Neural progenitor cell (in vitro differentiated cells): ENCODE data around the gene KDM2A. TPM values are rescaled to one million over a fixed set of nuclear protein-coding genes. Genes with fewer than 3 reads are reported as not detected.
A peak's percentile ranks its signal among the peaks of the same experiment; 100 is the strongest.

Source experiments
- DNase-seq: peaks from one replicate; pipeline ENCODE4 v3.0.0-alpha.2; 2016; ENCODE audit warnings: low spot score
- H2AFZ ChIP-seq: fragments of 200-600 bp; sonication (generic); replicated peaks from 2 replicates; pipeline ENCODE4 v1.6.1; 2016; ENCODE audit warnings: antibody characterized with exemption
- H3F3A ChIP-seq: fragments of 200-600 bp; sonication (generic); 2 replicates; pipeline ENCODE4 v1.6.1; 2016; ENCODE audit warnings: antibody characterized with exemption, low read depth
- H3K27ac ChIP-seq: fragments of 200-600 bp; sonication (generic); 2 replicates; pipeline ENCODE4 v1.5.1; 2016; ENCODE audit warnings: mild to moderate bottlenecking
- H3K27me3 ChIP-seq: fragments of 200-600 bp; sonication (generic); 2 replicates; pipeline ENCODE4 v1.6.1; 2016; ENCODE audit warnings: mild to moderate bottlenecking, moderate library complexity
- H3K36me3 ChIP-seq: fragments of 200-600 bp; sonication (generic); 2 replicates; pipeline ENCODE4 v1.5.1; 2016
- H3K4me1 ChIP-seq: fragments of 200-600 bp; sonication (generic); 2 replicates; pipeline ENCODE4 v1.6.1; 2016; ENCODE audit warnings: mixed run types
- H3K4me2 ChIP-seq: fragments of 200-600 bp; sonication (generic); 2 replicates; pipeline ENCODE4 v1.6.1; 2016
- H3K4me3 ChIP-seq: fragments of 200-600 bp; sonication (generic); 2 replicates; pipeline ENCODE4 v1.5.1; 2016
- H3K79me2 ChIP-seq: fragments of 200-600 bp; sonication (generic); 2 replicates; pipeline ENCODE4 v1.6.1; 2016; ENCODE audit warnings: low read depth
- H3K9ac ChIP-seq: fragments of 200-600 bp; sonication (generic); 2 replicates; pipeline ENCODE4 v1.6.1; 2016
- H3K9me3 ChIP-seq: fragments of 200-600 bp; sonication (generic); 2 replicates; pipeline ENCODE4 v1.5.1; 2016; ENCODE audit warnings: low read depth
- H4K20me1 ChIP-seq: fragments of 200-600 bp; sonication (generic); 2 replicates; pipeline ENCODE4 v1.6.1; 2016; ENCODE audit warnings: low read depth
- H3K27ac Mint-ChIP-seq: 3 replicates; pipeline ENCODE4 v1.8.0; 2021; ENCODE audit warnings: mixed read lengths
- H3K27me3 Mint-ChIP-seq: 2 replicates; pipeline ENCODE4 v1.8.0; 2022; ENCODE audit warnings: low read depth, mild to moderate bottlenecking, inconsistent platforms, moderate library complexity, mixed read lengths; ENCODE audit not compliant: insufficient read depth
- H3K36me3 Mint-ChIP-seq: 3 replicates; pipeline ENCODE4 v1.8.0; 2021; ENCODE audit warnings: mixed read lengths
- H3K4me1 Mint-ChIP-seq: 3 replicates; pipeline ENCODE4 v1.8.0; 2021; ENCODE audit warnings: mixed read lengths
- H3K4me3 Mint-ChIP-seq: 3 replicates; pipeline ENCODE4 v1.8.0; 2021; ENCODE audit warnings: mild to moderate bottlenecking, moderate library complexity, mixed read lengths
- H3K9me3 Mint-ChIP-seq: 3 replicates; pipeline ENCODE4 v1.8.0; 2020; ENCODE audit warnings: mixed read lengths
- EZH2 ChIP-seq: fragments of 200-600 bp; sonication (generic); IDR thresholded peaks from 2 replicates; pipeline ENCODE4 v1.6.1; 2017; ENCODE audit warnings: antibody characterized with exemption, mild to moderate bottlenecking, moderate library complexity
- EZH2phosphoT487 ChIP-seq: fragments of 200-600 bp; sonication (generic); IDR thresholded peaks from 2 replicates; pipeline ENCODE4 v1.6.1; 2017; ENCODE audit warnings: antibody characterized with exemption
- total RNA-seq: library from RNA; depleted of rRNA; stranded (reverse); fragments of >200 nt; gene quantifications from 2 replicates; pipeline ENCODE4 v1.2.3, GENCODE V29; 2015; ENCODE audit warnings: low replicate concordance
- TF ChIP-seq, protein P1 (sequence below): fragments of 200-600 bp; sonication (generic); IDR thresholded peaks from 2 replicates; pipeline ENCODE4 v1.5.1; 2017; ENCODE audit warnings: antibody characterized with exemption, mild to moderate bottlenecking

The KDM2A gene
- total RNA-seq, 1 donor from 2014 or later = 49.5 TPM

DNA sequence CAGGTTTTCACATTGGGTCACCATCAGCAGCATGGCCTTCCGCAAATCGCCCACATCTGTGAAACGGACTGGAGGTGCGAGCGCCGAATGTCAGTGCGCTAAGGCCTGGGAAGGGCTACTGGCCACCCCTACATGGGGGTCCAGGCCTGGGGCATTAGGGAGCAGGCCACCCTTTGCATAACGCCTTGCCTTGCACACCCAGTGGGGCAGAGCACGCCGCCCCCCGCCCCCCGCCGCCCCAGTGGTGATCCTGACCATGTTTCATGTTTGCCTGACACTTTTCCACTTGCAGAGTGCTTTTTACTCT lies 149.9 kb downstream of the KDM2A start:
- Histone ChIP-seq H3K27me3 (peaks cover 20% of the 10 kb centered on the region), H3K4me1 (peaks cover 32% of the 10 kb centered on the region), H2AFZ (no peak overlapping the region), H3K9me3 (no peaks in the 10 kb centered on the region), H3K27ac (no peak overlapping the region), H3K36me3 (no peaks in the 10 kb centered on the region), H3K9ac (no peak overlapping the region), H3K4me3 (no peak overlapping the region), H3K4me2 (peak overlapping the region; percentile 64), H3F3A (peaks cover 32% of the 10 kb centered on the region), H4K20me1 (peaks cover 75% of the 10 kb centered on the region), H3K79me2 (peaks cover 69% of the 10 kb centered on the region)
- H3K4me3 Mint-ChIP-seq = peak overlapping the region; percentile 96
- H3K4me1 Mint-ChIP-seq = peaks cover 46% of the 10 kb centered on the region
- H3K36me3 Mint-ChIP-seq = peaks cover 2% of the 10 kb centered on the region
- TF ChIP-seq EZH2phosphoT487 (no peak), EZH2 (no peak)
- TF ChIP-seq, protein P1, sequence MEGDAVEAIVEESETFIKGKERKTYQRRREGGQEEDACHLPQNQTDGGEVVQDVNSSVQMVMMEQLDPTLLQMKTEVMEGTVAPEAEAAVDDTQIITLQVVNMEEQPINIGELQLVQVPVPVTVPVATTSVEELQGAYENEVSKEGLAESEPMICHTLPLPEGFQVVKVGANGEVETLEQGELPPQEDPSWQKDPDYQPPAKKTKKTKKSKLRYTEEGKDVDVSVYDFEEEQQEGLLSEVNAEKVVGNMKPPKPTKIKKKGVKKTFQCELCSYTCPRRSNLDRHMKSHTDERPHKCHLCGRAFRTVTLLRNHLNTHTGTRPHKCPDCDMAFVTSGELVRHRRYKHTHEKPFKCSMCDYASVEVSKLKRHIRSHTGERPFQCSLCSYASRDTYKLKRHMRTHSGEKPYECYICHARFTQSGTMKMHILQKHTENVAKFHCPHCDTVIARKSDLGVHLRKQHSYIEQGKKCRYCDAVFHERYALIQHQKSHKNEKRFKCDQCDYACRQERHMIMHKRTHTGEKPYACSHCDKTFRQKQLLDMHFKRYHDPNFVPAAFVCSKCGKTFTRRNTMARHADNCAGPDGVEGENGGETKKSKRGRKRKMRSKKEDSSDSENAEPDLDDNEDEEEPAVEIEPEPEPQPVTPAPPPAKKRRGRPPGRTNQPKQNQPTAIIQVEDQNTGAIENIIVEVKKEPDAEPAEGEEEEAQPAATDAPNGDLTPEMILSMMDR = no peak
- peaks cover 11% of the 10 kb centered on the region for H3K27me3 Mint-ChIP-seq
- no peaks in the 10 kb centered on the region for H3K9me3 Mint-ChIP-seq
- no peak overlapping the region for H3K27ac Mint-ChIP-seq
- DNase-seq = no peak

DNA sequence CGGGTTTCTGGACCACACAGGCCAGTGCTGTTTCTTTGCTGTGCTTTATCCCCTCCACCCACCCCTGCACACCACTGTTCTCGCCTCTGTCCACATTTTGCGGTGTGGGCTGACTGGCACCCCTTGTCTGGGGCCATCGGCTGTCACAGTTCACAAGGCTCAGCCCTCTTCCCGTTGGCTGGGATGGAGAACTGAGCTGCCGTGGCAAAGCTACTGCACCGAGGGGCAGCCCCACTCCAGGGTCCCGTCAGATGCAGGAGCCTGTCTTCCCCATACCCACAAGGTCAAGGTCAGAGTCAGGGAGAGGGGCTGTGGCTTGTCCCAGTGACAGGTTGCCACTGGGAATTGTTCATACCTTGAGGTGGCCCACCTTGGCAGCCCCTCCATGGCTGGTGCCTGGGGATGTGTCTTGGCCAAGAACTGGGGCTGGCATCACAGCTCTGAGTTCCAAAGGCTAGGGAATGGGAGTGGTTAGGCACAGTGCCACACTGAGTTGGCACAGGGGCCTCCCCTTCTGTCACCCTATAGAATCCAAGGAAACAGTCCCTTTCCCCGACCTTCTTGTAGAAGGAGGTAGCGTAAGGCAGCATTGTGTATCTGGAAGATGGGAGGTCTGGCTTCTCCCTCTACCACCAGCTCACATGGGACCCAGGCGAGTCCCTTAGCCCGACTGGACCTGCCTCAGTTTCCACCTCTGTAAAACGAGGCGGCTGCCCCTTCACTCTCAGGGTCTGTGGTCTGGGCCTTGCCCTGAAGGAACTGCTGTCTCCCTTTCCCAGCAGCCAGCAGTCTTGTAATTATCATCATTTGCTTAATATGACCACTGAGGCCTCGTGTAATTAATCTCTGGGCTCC lies 150.6 kb downstream of the KDM2A start:
- H3K4me1 ChIP-seq = peaks cover 32% of the 10 kb centered on the region
- Mint-ChIP-seq H3K9me3 (no peaks in the 10 kb centered on the region), H3K27me3 (peaks cover 7% of the 10 kb centered on the region), H3K36me3 (peaks cover 2% of the 10 kb centered on the region), H3K27ac (no peak overlapping the region), H3K4me1 (peaks cover 46% of the 10 kb centered on the region), H3K4me3 (peak overlapping the region; percentile 79)
- peak overlapping the region; percentile 51 for H3K27ac ChIP-seq
- H3K9ac ChIP-seq = no peak overlapping the region
- no peak for DNase-seq
- peak overlapping the region; percentile 13 for H3K4me3 ChIP-seq
- H3K9me3 ChIP-seq = no peaks in the 10 kb centered on the region
- peaks cover 82% of the 10 kb centered on the region for H4K20me1 ChIP-seq
- H3K36me3 ChIP-seq = no peaks in the 10 kb centered on the region
- H2AFZ ChIP-seq = no peak overlapping the region
- H3F3A ChIP-seq = peaks cover 32% of the 10 kb centered on the region
- H3K4me2 ChIP-seq = peak overlapping the region; percentile 64
- peaks cover 13% of the 10 kb centered on the region for H3K27me3 ChIP-seq
- TF ChIP-seq, protein P1 = no peak
- TF ChIP-seq EZH2 (no peak), EZH2phosphoT487 (no peak)
- H3K79me2 ChIP-seq = peaks cover 75% of the 10 kb centered on the region

DNA sequence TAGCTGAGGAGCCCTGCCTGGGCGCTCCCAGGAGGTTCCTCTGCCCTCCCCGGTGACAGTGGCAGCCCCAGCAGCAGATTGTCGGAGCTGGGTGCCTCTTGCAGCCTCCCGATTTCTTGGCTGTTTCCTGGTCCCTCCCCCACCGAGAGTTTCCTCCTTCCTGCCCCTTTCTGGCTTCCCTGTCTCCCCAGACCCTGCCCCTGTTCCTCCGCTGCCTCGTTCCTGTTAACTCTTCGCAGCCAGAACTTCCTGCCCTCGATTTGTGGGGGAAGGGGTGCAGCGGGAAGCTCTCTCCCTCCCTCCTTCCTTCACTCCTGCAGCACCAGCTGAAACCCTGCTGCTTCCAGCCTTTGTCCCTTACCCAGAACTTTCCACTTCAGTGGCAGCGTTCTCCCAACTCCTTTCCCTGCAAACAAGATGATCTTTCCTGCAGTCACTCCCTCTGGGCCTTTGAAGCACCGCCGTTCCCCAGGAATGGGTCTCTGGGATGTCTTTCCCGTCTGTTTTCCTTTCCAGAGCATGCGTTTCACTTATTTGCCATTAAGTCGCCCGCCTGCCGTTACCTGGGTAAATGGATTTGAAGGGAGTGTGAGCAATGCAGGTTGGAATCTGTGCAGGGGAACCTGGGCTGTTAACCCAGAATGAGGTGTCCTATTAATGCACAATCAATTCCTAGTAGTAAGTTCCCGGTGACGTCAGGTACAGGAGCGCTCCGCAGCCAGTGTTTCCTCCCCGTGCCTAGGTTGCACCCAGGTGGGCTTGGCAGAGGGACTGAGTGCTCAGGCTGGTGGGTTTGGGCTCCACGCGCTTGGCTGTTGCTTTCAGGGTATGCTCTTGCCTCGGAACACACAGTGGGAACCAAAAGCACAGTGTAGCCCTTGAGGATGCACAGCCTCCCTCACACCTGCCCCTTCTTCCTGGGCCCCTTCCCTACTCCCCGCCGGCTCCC lies 151.5 kb downstream of the KDM2A start:
- Histone ChIP-seq H3K9ac (no peak overlapping the region), H3K27ac (peak overlapping the region; percentile 51), H2AFZ (no peak overlapping the region), H3K4me1 (peaks cover 32% of the 10 kb centered on the region), H3K27me3 (peaks cover 4% of the 10 kb centered on the region), H3K4me3 (peak overlapping the region; percentile 13), H4K20me1 (peaks cover 87% of the 10 kb centered on the region), H3K79me2 (peaks cover 84% of the 10 kb centered on the region), H3K9me3 (no peaks in the 10 kb centered on the region), H3K4me2 (peak overlapping the region; percentile 64), H3K36me3 (no peaks in the 10 kb centered on the region), H3F3A (peaks cover 32% of the 10 kb centered on the region)
- Mint-ChIP-seq H3K27ac (peak overlapping the region; percentile 70), H3K27me3 (peaks cover 6% of the 10 kb centered on the region), H3K4me3 (peak overlapping the region; percentile 79), H3K36me3 (peaks cover 2% of the 10 kb centered on the region), H3K4me1 (peaks cover 46% of the 10 kb centered on the region), H3K9me3 (no peaks in the 10 kb centered on the region)
- peak; percentile 77 for DNase-seq
- TF ChIP-seq EZH2 = no peak
- no peak for TF ChIP-seq EZH2phosphoT487
- TF ChIP-seq, protein P1 = no peak
